GM12878 (cell line): ENCODE data around the gene DDIT3. TPM values are rescaled to one million over a fixed set of nuclear protein-coding genes. Genes with fewer than 3 reads are reported as not detected.

Experiments
- ATAC-seq: fragments of 200-7000 bp; cut with Tn5 transposase; 3 replicates; pipeline ENCODE4 v1.9.1; 2020; ENCODE audit warnings: mild to moderate bottlenecking, moderate library complexity
- BruUV-seq: library from RNA; stranded (reverse); fragments of 400-500 nt; replicated peaks from 2 replicates; lab custom pipeline; 2021; lab: Mats Ljungman, UMichigan
- CTCF ChIA-PET: fragments of 300-600 bp; sonication (Branson Sonifier 250); formaldehyde crosslinking; extraction: SDS; loops from one replicate; lab custom pipeline; 2021; ENCODE audit warnings: inconsistent platforms; lab: Yijun Ruan, JAX
- POLR2A ChIA-PET: fragments of 350-600 bp; formaldehyde crosslinking; extraction: SDS; loops from one replicate; lab custom pipeline; 2021; ENCODE audit warnings: inconsistent platforms; lab: Charles Lee
- RAD21 ChIA-PET: fragments of 300-600 bp; sonication (Branson Sonifier 250); formaldehyde crosslinking; loops from one replicate; lab custom pipeline; 2023; ENCODE audit warnings: antibody characterized with exemption; ENCODE audit not compliant: unreplicated experiment; lab: Charles Lee
- SMC1A ChIA-PET: fragments of 300-600 bp; sonication (Branson Sonifier 250); formaldehyde crosslinking; loops from one replicate; lab custom pipeline; 2023; ENCODE audit not compliant: unreplicated experiment, uncharacterized antibody; lab: Charles Lee
- DNase-seq: peaks from one replicate; pipeline ENCODE4 v3.0.0-alpha.2; 2011; ENCODE audit warnings: low read depth, low spot score
- FAIRE-seq: peaks from 3 replicates; lab custom pipeline; 2011; peaks lifted over from hg19 to GRCh38; lab: Jason Lieb, UNC
- H2AFZ ChIP-seq: 2 replicates; pipeline ENCODE4 v1.6.0; 2011; ENCODE audit warnings: low read depth, low read length, control low read depth; ENCODE audit not compliant: control insufficient read depth
- H3K27ac ChIP-seq: 2 replicates; pipeline ENCODE4 v1.5.1; 2011; ENCODE audit warnings: control low read depth; ENCODE audit not compliant: control insufficient read depth, insufficient read depth
- H3K27me3 ChIP-seq, 2 experiments: replicated peaks in 1 of 2; 2 replicates each; pipeline versions ENCODE4 v1.6.0 to v1.6.1; 2011; ENCODE audit warnings: low read length in 1 of 2; ENCODE audit not compliant: control insufficient read depth in 2 of 2, insufficient read depth in 2 of 2
- H3K36me3 ChIP-seq, 2 experiments: 2 replicates each; pipeline ENCODE4 v1.5.1; 2011; ENCODE audit warnings: low read length in 1 of 2; ENCODE audit not compliant: control insufficient read depth in 2 of 2, insufficient read depth in 2 of 2
- H3K4me1 ChIP-seq: 2 replicates; pipeline ENCODE4 v1.6.1; 2011; ENCODE audit warnings: mild to moderate bottlenecking, low read length, moderate library complexity, mixed read lengths; ENCODE audit not compliant: control insufficient read depth, insufficient read depth
- H3K4me2 ChIP-seq: 2 replicates; pipeline ENCODE4 v1.6.0; 2011; ENCODE audit warnings: control low read depth; ENCODE audit not compliant: control insufficient read depth, insufficient read depth
- H3K4me3 ChIP-seq: fragments of 200-600 bp; sonication (generic); 2 replicates; pipeline ENCODE4 v1.5.1; 2016
- H3K79me2 ChIP-seq: 2 replicates; pipeline ENCODE4 v1.6.0; 2011; ENCODE audit warnings: low read length; ENCODE audit not compliant: control insufficient read depth, insufficient read depth
- H3K9ac ChIP-seq: 2 replicates; pipeline ENCODE4 v1.8.0; 2011; ENCODE audit warnings: low read length, control low read depth, mixed read lengths; ENCODE audit not compliant: control insufficient read depth, insufficient read depth
- H3K9me3 ChIP-seq: replicated peaks from 3 replicates; pipeline ENCODE4 v1.5.1; 2011; ENCODE audit warnings: mild to moderate bottlenecking, low read length; ENCODE audit not compliant: control insufficient read depth, insufficient read depth
- H4K20me1 ChIP-seq: 2 replicates; pipeline ENCODE4 v1.6.0; 2011; ENCODE audit not compliant: control insufficient read depth, insufficient read depth
- BCL11A ChIP-seq: IDR thresholded peaks from 2 replicates; pipeline ENCODE4 v1.6.1; 2011; ENCODE audit warnings: low read depth, low read length
- CHD2 ChIP-seq: IDR thresholded peaks from 2 replicates; pipeline ENCODE4 v1.6.1; 2011; ENCODE audit warnings: low read depth, low read length, improper control_type of control experiment, borderline replicate concordance
- EED ChIP-seq: sonication (generic); IDR thresholded peaks from 2 replicates; pipeline ENCODE4 v1.6.1; 2016; ENCODE audit warnings: antibody characterized with exemption, low read depth
- FOXM1 ChIP-seq: IDR thresholded peaks from 2 replicates; pipeline ENCODE4 v1.6.1; 2012; ENCODE audit warnings: low read depth, mild to moderate bottlenecking, inconsistent platforms, low read length, moderate library complexity
- HDAC6 ChIP-seq: fragments of 200-600 bp; sonication (generic); IDR thresholded peaks from one replicate; pipeline ENCODE4 v1.8.0; 2017; ENCODE audit warnings: antibody characterized with exemption; ENCODE audit not compliant: unreplicated experiment
- LARP7 ChIP-seq: fragments of 450-650 bp; IDR thresholded peaks from 2 replicates; pipeline ENCODE4 v1.6.1; 2017; ENCODE audit warnings: mild to moderate bottlenecking
- NFYA ChIP-seq: IDR thresholded peaks from 2 replicates; pipeline ENCODE4 v1.6.1; 2011; ENCODE audit warnings: low read depth, mild to moderate bottlenecking, low read length, improper control_type of control experiment, borderline replicate concordance
- POLR2A ChIP-seq: IDR thresholded peaks from 2 replicates; pipeline ENCODE4 v1.6.1; 2011; ENCODE audit warnings: low read depth, mild to moderate bottlenecking, low read length
- SMARCA5 ChIP-seq: fragments of 450-650 bp; IDR thresholded peaks from 2 replicates; pipeline ENCODE4 v1.6.1; 2017; ENCODE audit warnings: mild to moderate bottlenecking
- SMC3 ChIP-seq: IDR thresholded peaks from 2 replicates; pipeline ENCODE4 v1.6.1; 2011; ENCODE audit warnings: low read length, improper control_type of control experiment, borderline replicate concordance
- SREBF1 ChIP-seq: IDR thresholded peaks from 2 replicates; pipeline ENCODE4 v1.6.1; 2012; ENCODE audit warnings: mild to moderate bottlenecking, low read length
- SUPT20H ChIP-seq: IDR thresholded peaks from 2 replicates; pipeline ENCODE4 v1.6.1; 2011; ENCODE audit warnings: low read depth, mild to moderate bottlenecking, low read length, moderate library complexity, borderline replicate concordance; ENCODE audit not compliant: control insufficient read depth
- TBL1XR1 ChIP-seq: IDR thresholded peaks from 2 replicates; pipeline ENCODE4 v1.6.1; 2012; ENCODE audit warnings: low read depth, low read length, improper control_type of control experiment
- TCF12 ChIP-seq: IDR thresholded peaks from 2 replicates; pipeline ENCODE4 v1.6.1; 2011; ENCODE audit warnings: low read depth, mild to moderate bottlenecking, low read length
- TCF3 ChIP-seq: IDR thresholded peaks from 2 replicates; pipeline ENCODE4 v1.6.1; 2012; ENCODE audit warnings: low read depth, mild to moderate bottlenecking, low read length, borderline replicate concordance; ENCODE audit not compliant: insufficient read depth
- WRNIP1 ChIP-seq: IDR thresholded peaks from 2 replicates; pipeline ENCODE4 v1.6.1; 2011; ENCODE audit warnings: low read depth, low read length, improper control_type of control experiment, borderline replicate concordance
- ZZZ3 ChIP-seq: IDR thresholded peaks from 2 replicates; pipeline ENCODE4 v1.6.1; 2011; ENCODE audit warnings: low read depth; ENCODE audit not compliant: control insufficient read depth, insufficient read length
- WGBS: methylation state at CpG from one replicate; pipeline ENCODE4 v1.1.6; 2016; ENCODE audit warnings: low lambda C conversion rate; ENCODE audit not compliant: insufficient replicate concordance, insufficient coverage; ENCODE audit errors: missing lambda C conversion rate; 5-methylcytosine and 5-hydroxymethylcytosine counted together
- in situ Hi-C: fragments of 300-500 bp; cut with MboI; formaldehyde crosslinking; loops from 9 replicates; pipeline ENCODE4 v1.14.3; 2018; ENCODE audit warnings: mixed read lengths
- intact Hi-C: fragments of 100-400 bp; cut with micrococcal nuclease; formaldehyde crosslinking; loops from one replicate; pipeline ENCODE4 v1.14.2; 2022; ENCODE audit not compliant: unreplicated experiment
- polyA plus RNA-seq, 11 experiments: library from polyadenylated mRNA; depleted of rRNA in 4 of 11; unstranded in 6 of 11; stranded (reverse) in 5 of 11; fragments of >200 nt; fragmentation: Nextera tagmentation in 4 of 11; fragmentation: Illumina TruSeq in 1 of 11; extraction: Ambion mirVana in 4 of 11; extraction: Trizol in 1 of 11; gene quantifications; 1 replicate in 1 of 11; 2 replicates in 10 of 11; pipeline versions ENCODE4 v1.2.1 to v1.2.3, GENCODE V29; 2011 to 2016; ENCODE audit warnings: inconsistent platforms in 2 of 11, missing spikeins in 2 of 11, low read depth in 1 of 11
- total RNA-seq, 4 experiments: library from RNA; depleted of rRNA in 3 of 4; stranded (reverse); fragments of >200 nt in 3 of 4; fragmentation: Illumina TruSeq in 1 of 4; extraction: Trizol in 1 of 4; gene quantifications; 2 replicates each; pipeline versions ENCODE4 v1.2.1 to v1.2.3, GENCODE V29; 2013 to 2021
- TF ChIP-seq, protein P1 (sequence below): fragments of 450-650 bp; IDR thresholded peaks from 2 replicates; pipeline ENCODE4 v1.6.1; 2017; ENCODE audit warnings: borderline replicate concordance
- TF ChIP-seq, protein P2 (sequence below): fragments of 450-650 bp; conservative IDR thresholded peaks from 2 replicates; pipeline ENCODE4 v1.6.1; 2017; ENCODE audit warnings: mild to moderate bottlenecking, moderate library complexity
- TF ChIP-seq, protein P3 (sequence below): IDR thresholded peaks from 2 replicates; pipeline ENCODE4 v1.6.1; 2011; ENCODE audit warnings: low read depth, mild to moderate bottlenecking, low read length, moderate library complexity, borderline replicate concordance; ENCODE audit errors: extremely low read depth

DDIT3 gene
- total and polyA plus RNA-seq, 10 of the 15 experiments (the other 5 are each of a cell fraction or from before 2014, with no cell fraction given) = 9.2 to 28.9 (median 15.5) TPM

DNA sequence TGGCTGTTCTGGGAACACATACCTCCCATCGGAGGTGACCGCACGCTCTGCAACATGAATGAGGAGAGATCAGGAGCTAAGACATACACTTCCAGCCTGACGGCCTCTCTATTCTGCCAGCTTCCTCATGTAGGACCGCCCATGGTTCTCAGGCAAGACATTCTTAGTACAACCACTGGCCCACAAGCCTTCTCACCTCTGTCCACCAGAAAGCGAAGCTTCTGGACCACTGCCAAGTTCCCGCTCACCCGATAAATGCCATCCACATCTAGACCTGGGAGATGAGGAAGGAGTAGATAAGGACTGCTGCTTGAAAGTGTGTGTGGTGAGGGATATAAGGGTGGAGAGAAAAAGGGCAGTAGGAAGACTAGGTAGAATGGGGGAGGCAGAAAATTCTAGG, 45.9 kb downstream of the DDIT3 start:
- Histone ChIP-seq H4K20me1 (no peaks in the 10 kb centered on the region), H3K4me2 (peak overlapping the region; percentile 31; the same call in 1 of the 2 replicates), H3K9me3 (no peaks in the 10 kb centered on the region), H3K36me3 (peaks cover 1 to 27% of the 10 kb centered on the region in 2 experiments), H3K27ac (no peak overlapping the region), H2AFZ (no peak overlapping the region), H3K27me3 (no peaks in the 10 kb centered on the region), H3K4me1 (peaks cover 21% of the 10 kb centered on the region), H3K9ac (no peak overlapping the region), H3K4me3 (no peak overlapping the region), H3K79me2 (peaks cover 44% of the 10 kb centered on the region)
- in situ Hi-C loops = no loop called here
- intact Hi-C loops = loop anchor here (10.0 kb wide), 1 partner anchor 280 kb away; the partner anchor contains the start of genes CDK4 and MARCHF9
- FAIRE-seq (no peak), DNase-seq (no peak), ATAC-seq (no peak)
- SMC1A ChIA-PET = no interaction called here
- 98% methylated on average over 8 of the region's 8 CpGs for WGBS
- CTCF ChIA-PET = interaction anchor here (0.6 to 8.1 kb wide), 7 partner anchors 9 to 163 kb away, joined by 3 to 114 read pairs (median 3); partner anchors contain the start of gene GLI1
- BruUV-seq = no TSS peak
- POLR2A ChIA-PET = interaction anchor here (0.6 to 1.3 kb wide), 4 partner anchors 8 to 19 kb away, joined by 3 read pairs; partner anchors contain the start of gene INHBE
- RAD21 ChIA-PET = no interaction called here
- no peak for TF ChIP-seq WRNIP1
- TF ChIP-seq FOXM1 = no peak
- TF ChIP-seq SMC3 = no peak
- no peak for TF ChIP-seq POLR2A
- TF ChIP-seq, protein P1, sequence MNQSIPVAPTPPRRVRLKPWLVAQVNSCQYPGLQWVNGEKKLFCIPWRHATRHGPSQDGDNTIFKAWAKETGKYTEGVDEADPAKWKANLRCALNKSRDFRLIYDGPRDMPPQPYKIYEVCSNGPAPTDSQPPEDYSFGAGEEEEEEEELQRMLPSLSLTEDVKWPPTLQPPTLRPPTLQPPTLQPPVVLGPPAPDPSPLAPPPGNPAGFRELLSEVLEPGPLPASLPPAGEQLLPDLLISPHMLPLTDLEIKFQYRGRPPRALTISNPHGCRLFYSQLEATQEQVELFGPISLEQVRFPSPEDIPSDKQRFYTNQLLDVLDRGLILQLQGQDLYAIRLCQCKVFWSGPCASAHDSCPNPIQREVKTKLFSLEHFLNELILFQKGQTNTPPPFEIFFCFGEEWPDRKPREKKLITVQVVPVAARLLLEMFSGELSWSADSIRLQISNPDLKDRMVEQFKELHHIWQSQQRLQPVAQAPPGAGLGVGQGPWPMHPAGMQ = no peak
- TF ChIP-seq, protein P2, sequence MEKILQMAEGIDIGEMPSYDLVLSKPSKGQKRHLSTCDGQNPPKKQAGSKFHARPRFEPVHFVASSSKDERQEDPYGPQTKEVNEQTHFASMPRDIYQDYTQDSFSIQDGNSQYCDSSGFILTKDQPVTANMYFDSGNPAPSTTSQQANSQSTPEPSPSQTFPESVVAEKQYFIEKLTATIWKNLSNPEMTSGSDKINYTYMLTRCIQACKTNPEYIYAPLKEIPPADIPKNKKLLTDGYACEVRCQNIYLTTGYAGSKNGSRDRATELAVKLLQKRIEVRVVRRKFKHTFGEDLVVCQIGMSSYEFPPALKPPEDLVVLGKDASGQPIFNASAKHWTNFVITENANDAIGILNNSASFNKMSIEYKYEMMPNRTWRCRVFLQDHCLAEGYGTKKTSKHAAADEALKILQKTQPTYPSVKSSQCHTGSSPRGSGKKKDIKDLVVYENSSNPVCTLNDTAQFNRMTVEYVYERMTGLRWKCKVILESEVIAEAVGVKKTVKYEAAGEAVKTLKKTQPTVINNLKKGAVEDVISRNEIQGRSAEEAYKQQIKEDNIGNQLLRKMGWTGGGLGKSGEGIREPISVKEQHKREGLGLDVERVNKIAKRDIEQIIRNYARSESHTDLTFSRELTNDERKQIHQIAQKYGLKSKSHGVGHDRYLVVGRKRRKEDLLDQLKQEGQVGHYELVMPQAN = no peak
- TF ChIP-seq LARP7 = no peak
- no peak for TF ChIP-seq NFYA
- no peak for TF ChIP-seq SMARCA5
- TF ChIP-seq BCL11A = no peak
- TF ChIP-seq HDAC6 = no peak
- TF ChIP-seq SUPT20H = no peak
- no peak for TF ChIP-seq CHD2
- TF ChIP-seq EED = no peak
- TF ChIP-seq, protein P3, sequence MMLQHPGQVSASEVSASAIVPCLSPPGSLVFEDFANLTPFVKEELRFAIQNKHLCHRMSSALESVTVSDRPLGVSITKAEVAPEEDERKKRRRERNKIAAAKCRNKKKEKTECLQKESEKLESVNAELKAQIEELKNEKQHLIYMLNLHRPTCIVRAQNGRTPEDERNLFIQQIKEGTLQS = no peak
- no peak for TF ChIP-seq TCF12
- no peak for TF ChIP-seq ZZZ3
- no peak for TF ChIP-seq TCF3
- no peak for TF ChIP-seq TBL1XR1
- no peak for TF ChIP-seq SREBF1
- TF ChIP-seq, all 136 proteins: peak for 0
